Ovary (tissue), 3 donors: ENCODE data around the gene DISC1.

Experiments
- EP300 ChIP-seq: sonication (generic); formaldehyde crosslinking; IDR thresholded peaks from one replicate; pipeline ENCODE4 v1.6.1; 2017; ENCODE audit warnings: antibody characterized with exemption
- POLR2A ChIP-seq: fragments of 450-650 bp; IDR thresholded peaks from one replicate; pipeline ENCODE4 v1.6.1; 2017; ENCODE audit warnings: antibody characterized with exemption, mild to moderate bottlenecking, moderate library complexity
- TF ChIP-seq, protein P1 (sequence below), 3 donors: fragments of 450-650 bp in 2 of 3; fragments of 200-600 bp in 1 of 3; IDR thresholded peaks; one replicate each; pipeline versions ENCODE4 v1.5.1 to v1.8.0; 2016 to 2022; ENCODE audit warnings: antibody characterized with exemption in 3 of 3, mild to moderate bottlenecking in 1 of 3
- donor health status: DM: no; HTN: no; CAD: no.

DNA sequence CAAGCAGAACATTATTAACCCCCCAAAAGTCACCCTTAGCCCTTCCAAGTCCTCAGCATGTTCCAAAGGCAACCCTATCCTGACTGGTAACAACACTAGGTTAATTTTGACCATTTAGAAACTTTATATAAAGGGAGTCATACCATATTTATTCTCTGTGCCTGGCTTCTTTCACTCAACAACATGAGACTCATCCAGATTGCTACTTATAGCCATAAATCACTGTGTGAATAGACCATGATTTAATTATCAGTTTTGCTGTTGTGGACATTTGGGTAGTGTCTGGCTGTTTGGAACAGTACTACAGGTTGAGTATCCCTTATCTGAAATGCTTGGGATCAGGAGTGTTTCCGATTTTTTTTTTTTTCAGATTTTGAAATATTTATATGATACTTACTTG is 252.1 kb downstream of the DISC1 start:
- TF ChIP-seq POLR2A (no peak), EP300 (no peak)
- TF ChIP-seq, protein P1, sequence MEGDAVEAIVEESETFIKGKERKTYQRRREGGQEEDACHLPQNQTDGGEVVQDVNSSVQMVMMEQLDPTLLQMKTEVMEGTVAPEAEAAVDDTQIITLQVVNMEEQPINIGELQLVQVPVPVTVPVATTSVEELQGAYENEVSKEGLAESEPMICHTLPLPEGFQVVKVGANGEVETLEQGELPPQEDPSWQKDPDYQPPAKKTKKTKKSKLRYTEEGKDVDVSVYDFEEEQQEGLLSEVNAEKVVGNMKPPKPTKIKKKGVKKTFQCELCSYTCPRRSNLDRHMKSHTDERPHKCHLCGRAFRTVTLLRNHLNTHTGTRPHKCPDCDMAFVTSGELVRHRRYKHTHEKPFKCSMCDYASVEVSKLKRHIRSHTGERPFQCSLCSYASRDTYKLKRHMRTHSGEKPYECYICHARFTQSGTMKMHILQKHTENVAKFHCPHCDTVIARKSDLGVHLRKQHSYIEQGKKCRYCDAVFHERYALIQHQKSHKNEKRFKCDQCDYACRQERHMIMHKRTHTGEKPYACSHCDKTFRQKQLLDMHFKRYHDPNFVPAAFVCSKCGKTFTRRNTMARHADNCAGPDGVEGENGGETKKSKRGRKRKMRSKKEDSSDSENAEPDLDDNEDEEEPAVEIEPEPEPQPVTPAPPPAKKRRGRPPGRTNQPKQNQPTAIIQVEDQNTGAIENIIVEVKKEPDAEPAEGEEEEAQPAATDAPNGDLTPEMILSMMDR (IDR thresholded peaks at IDR 0.05) = no peak
